Fibroblast of skin of abdomen (primary cell): ENCODE data around the gene YKT6.
A peak's percentile ranks its signal among the peaks of the same experiment; 100 is the strongest.
"Not testable (repeated sequence)": the region's sequence is repeated elsewhere in the genome, so short reads cannot be mapped to it uniquely, and the experiment has no call there.

ENCODE experiments used
- DNase-seq: peaks from one replicate; pipeline ENCODE4 v3.0.0-alpha.2; 2013

The YKT6 gene

GRCh38 chr7:44172803-44173424 is 27.9 kb upstream of the YKT6 start:
- DNase-seq, result no peak

DNA sequence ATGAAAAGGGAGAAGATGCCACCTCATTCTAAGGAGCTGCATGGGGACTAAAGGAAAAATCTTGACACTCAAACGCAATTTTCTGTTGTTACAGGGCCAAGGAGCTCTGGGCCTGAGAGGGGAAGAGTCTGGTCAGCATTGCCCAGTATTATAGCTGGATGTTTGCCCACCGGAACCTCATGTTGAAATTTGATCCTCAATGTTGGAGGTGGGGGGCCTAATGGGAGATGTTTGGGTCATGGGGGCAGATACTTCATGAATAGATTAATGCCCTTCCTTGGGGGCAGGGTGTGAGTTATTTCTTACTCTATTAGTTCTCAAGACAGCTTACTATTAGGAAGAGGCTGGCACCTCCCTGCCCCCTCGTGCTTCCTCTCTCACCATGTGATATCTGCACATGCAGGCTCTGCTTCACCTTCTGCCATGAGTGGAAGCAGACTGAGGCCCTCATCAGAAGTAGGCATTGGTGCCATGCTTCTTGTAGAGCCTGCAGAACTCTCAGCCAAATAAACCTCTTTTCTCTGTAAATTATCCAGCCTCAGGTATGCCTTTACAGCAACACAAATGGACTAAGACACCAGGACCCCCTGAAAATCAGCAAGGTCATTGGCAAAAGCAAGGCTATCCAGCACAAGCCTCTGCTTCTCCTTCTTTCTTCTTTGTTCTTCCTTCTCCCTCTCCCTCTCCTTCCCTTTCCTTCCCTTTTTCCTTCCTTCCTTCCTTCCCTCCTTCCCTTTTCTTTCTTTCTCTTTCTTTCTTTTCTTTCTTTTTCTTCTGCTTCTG is 26.7 kb upstream of the YKT6 start:
- DNase-seq, result no peak

- DNase-seq, result not testable (repeated sequence)
These were observed 26.2 kb upstream of the YKT6 start for GRCh38 chr7:44174694-44174948.

DNA sequence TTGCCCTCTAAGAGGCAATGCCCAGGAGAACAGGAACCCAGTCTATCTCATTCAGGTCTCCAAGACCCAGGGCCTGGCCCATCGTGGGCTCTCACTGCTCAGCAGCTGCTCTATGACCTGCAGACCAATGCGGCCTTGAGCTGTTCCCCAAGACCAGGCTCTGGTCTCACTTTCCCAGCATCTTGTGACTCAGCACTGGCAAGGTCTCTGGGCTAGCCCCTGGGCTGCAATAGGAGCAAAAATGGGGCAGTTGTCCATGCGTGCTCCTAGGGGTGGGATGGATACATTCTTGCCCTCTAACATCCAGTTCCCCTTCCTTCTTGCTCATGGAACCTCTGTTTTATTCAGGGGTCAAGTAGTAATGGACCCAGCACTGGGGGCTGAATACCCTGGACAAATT is 25.0 kb upstream of the YKT6 start:
- DNase-seq, result no peak

DNA sequence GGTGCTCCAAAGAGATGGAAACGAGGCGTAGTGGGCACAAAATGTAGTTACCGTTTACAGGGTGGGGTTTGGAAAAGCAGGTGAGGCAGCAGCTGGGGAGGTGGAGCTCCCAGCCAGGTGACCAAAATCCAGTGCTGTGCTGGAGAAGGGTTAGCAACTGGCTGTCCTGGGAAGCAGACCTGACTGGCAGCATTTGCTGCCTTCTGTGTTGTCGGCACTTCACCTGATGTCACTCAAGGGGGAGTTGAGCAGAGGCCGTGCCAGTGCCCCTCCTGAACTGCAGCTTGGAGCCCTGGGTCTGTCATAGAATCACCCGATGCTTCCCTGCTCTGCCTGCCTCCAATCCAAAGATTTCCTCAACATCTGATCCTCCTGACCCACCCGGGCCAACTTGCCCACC is 24.3 kb upstream of the YKT6 start:
- DNase-seq, result no peak

- DNase-seq, result no peak
These were observed 23.1 kb upstream of the YKT6 start for GRCh38 chr7:44177570-44178131.

DNA sequence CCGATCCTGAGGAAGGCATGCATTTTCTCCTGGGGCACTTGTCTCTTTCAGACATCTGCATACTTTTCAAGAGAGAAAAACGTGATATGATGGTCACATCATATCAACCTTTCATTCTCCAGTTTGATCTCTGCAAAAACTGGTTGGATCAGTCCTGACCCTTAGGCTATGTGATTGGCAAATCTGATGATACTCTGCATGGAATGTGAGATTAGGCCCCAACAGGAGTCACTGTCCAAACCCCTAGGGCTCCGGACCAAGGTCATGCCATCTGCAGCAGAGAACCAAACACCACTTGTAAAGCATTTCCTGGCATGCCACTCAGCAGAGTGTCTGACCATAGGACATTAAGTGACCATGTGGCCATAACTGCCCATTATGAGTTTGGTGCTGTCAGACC is 20.1 kb upstream of the YKT6 start:
- DNase-seq, result no peak

- no peak for DNase-seq
These were observed 18.0 kb upstream of the YKT6 start for GRCh38 chr7:44182827-44183226.

- DNase-seq, result no peak
These were observed 17.4 kb upstream of the YKT6 start for GRCh38 chr7:44183386-44183785.

GRCh38 chr7:44184206-44184872 is 16.4 kb upstream of the YKT6 start:
- peak; percentile 79 for DNase-seq

- no peak for DNase-seq
These were observed 15.8 kb upstream of the YKT6 start for GRCh38 chr7:44184873-44185446.

DNA sequence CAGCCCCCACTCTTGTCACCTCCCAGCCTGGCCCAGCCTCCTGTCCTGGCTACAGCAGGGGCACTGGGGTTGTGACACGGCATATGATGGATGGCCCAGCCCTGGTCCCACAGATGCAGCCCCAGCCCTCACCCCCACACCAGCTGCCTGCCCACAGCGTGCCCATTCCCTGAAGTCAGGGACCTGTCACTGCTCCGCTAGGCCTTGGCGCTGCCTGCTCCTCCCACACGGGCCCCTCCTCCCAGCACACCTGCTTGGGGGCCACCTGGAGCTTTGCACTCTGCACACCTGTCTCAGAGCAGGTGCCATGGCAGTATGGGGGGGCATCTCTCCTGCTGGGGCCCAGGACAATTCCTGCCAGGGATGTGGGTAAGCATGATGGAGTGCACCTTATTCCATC is 15.0 kb upstream of the YKT6 start:
- DNase-seq, result no peak

DNA sequence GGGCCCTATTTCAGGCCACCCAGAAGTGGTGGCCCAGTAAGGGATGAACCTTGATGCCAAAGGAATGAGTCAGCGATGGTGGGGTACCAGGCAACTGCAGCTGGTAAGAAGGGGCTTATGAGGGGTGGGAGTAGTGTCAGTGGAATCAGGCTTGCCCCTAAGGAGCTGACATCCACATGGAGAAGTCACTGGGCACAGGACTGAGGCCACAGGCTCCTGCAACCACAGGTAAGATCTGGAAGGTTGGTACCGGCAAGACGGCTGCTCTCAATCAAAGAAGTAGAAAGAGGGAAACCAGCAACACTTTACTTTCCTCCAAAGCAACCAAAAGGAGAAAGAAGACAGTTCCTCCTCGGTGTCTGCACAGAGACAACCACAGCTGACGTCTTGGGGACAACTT is 14.0 kb upstream of the YKT6 start:
- no peak for DNase-seq

DNA sequence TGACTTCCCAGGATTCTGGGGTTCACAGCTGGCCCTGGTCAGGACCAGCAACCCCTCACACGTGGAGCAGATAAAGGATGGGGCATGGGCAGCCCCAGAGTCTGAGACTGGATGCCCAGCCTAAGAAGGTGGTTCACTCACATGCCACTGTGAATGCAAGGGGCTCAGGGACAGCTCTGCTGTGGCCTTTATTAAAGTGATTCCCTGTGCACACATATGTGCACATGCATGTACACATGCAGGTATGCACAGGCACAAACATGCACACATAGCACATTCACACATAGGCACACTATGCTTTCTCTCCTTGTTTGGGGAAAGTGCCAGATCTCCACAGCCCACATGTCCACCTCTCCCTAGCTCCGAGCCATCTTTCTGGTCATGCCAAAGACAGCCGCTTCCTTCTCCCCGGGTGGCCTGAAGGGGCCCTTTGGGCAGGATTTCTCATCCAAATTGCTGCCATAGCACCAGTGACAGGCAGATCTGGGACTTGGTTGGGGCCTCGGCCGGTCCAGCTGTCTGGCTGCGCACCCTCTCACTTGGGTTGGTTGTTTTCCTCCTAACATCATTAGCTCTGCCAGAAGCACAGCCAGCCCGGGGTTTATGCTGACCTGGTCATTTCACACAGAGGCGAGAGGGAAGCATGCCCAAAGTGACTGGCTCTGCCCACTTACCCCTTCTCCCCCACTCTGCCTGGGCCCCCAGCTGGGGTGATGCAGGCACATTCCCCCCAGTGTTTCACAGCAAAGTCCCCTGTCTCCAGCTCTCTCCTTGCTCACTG is 13.0 kb upstream of the YKT6 start:
- no peak for DNase-seq

- no peak for DNase-seq
These were observed 12.1 kb upstream of the YKT6 start for GRCh38 chr7:44188480-44189225.

GRCh38 chr7:44189286-44189992 is 11.3 kb upstream of the YKT6 start, which contains the start of gene GCK:
Gene GCK (minus strand): TSS chr7:44189439. CDS start chr7:44188953, 486 bp downstream.
- DNase-seq, result no peak

- DNase-seq, result no peak
These were observed 10.5 kb upstream of the YKT6 start for GRCh38 chr7:44189993-44190872.

GRCh38 chr7:44191171-44191570 is 9.6 kb upstream of the YKT6 start:
- DNase-seq, result no peak

DNA sequence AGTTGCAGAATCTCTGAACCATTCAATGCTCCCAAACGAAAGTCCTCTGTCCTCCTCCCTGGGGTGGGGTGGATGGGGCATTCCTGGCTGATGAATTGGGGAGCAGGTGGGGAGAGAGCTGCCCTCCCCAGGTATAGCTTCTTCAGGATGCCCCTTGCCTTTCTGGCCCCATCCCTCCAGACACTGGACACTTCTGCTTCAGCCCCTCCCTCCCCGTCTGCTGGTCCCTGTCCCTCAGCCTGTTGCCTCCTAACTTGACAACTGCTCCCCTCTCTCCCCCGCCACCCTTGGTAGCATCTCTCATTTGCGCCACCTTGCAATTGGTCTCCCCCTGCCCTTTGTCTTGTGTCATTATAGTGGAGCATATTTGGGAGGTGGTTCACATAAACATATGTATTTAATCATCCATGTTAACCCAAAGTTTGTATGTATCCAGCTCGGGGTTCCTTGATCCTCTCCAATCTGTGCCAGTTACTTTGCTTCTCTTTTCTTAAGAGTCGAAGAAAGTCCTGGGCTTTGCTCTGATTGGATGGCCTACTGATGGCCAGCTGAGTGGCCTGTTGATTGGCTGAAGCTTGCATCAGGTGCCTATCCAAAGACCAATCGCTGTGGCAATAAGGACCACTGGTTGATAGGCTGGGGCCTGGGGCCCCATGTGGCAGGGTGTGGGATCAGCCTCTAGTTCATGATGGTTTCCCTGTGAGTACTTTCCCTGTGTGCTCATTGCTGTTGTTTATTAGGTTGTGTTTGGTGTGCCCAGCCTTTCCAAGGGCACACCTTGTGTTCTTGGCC is 7.6 kb upstream of the YKT6 start:
- no peak for DNase-seq
